ENCODE measurements around the gene MAEA.

MAEA gene

GRCh38 chr4:1373892-1374705 is 84.4 kb downstream of the MAEA start:
- no peaks in the 10 kb centered on the region for H3K4me1 ChIP-seq (ENCODE audit: control insufficient read depth in 2 of 2, insufficient read depth in 2 of 2, low read length in 2 of 2)
- no peak overlapping the region for H3K4me3 ChIP-seq (ENCODE audit: low read length in 2 of 2)
- H3K9ac ChIP-seq (ENCODE audit: low read depth in 1 of 2, low read length in 2 of 2), result no peak overlapping the region
- H3K9me3 ChIP-seq (ENCODE audit: control insufficient read depth in 2 of 2, low read length in 2 of 2), result no peaks in the 10 kb centered on the region
- peaks cover 17 to 23% of the 10 kb centered on the region in 2 donors for H3K36me3 ChIP-seq (ENCODE audit: control insufficient read depth in 2 of 2, insufficient read depth in 2 of 2, low read length in 2 of 2)
- H3K27ac ChIP-seq (ENCODE audit: low read depth in 2 of 2, low read length in 2 of 2), result no peak overlapping the region
- no peaks in the 10 kb centered on the region for H3K27me3 ChIP-seq (ENCODE audit: control insufficient read depth in 2 of 2, insufficient read depth in 2 of 2, low read length in 2 of 2)

- Histone ChIP-seq H3K36me3 (ENCODE audit: control insufficient read depth in 2 of 2, insufficient read depth in 2 of 2, low read length in 2 of 2) (peaks cover 17 to 23% of the 10 kb centered on the region in 2 donors), H3K27me3 (ENCODE audit: control insufficient read depth in 2 of 2, insufficient read depth in 2 of 2, low read length in 2 of 2) (no peaks in the 10 kb centered on the region), H3K4me3 (ENCODE audit: low read length in 2 of 2) (no peak overlapping the region), H3K4me1 (ENCODE audit: control insufficient read depth in 2 of 2, insufficient read depth in 2 of 2, low read length in 2 of 2) (no peaks in the 10 kb centered on the region), H3K9me3 (ENCODE audit: control insufficient read depth in 2 of 2, low read length in 2 of 2) (no peaks in the 10 kb centered on the region), H3K27ac (ENCODE audit: low read depth in 2 of 2, low read length in 2 of 2) (no peak overlapping the region), H3K9ac (ENCODE audit: low read depth in 1 of 2, low read length in 2 of 2) (no peak overlapping the region)
These were observed 85.0 kb downstream of the MAEA start for GRCh38 chr4:1374706-1375045.

DNA sequence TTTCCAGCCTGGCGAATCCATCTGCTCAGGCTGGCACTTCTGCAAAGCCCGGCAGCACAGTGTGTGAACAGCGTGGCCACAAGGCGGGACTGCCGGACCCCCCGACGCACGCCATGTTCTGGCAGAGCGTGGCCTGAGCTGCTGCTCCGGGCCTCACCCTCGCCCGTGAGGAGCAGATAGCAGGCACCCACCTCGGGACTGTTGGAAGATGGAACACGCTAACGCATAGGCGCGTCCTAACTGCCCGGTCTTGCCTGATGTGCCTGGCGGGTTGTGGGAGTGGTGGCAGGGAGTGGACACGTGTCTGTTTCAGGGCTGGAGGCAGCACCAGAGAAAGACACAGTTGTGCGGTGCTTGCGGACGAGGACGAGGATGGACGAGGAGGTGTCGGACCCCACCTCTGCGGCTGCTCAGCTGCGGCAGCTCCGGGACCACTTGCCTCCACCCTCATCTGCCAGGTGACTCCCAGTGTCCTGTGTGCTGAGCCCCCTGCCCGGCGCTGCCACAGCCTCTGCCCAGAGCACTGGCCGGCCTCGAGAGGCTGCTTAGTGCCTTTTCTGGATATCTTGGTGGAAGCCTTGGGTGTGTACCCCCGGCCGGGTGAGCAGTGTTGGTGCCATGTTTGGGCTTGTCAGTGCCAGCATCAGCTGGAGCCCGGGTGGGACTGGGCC is 85.5 kb downstream of the MAEA start:
- Histone ChIP-seq H3K27me3 (ENCODE audit: control insufficient read depth in 2 of 2, insufficient read depth in 2 of 2, low read length in 2 of 2) (no peaks in the 10 kb centered on the region), H3K4me1 (ENCODE audit: control insufficient read depth in 2 of 2, insufficient read depth in 2 of 2, low read length in 2 of 2) (no peaks in the 10 kb centered on the region), H3K36me3 (ENCODE audit: control insufficient read depth in 2 of 2, insufficient read depth in 2 of 2, low read length in 2 of 2) (peaks cover 17 to 23% of the 10 kb centered on the region in 2 donors), H3K27ac (ENCODE audit: low read depth in 2 of 2, low read length in 2 of 2) (no peak overlapping the region), H3K9me3 (ENCODE audit: control insufficient read depth in 2 of 2, low read length in 2 of 2) (no peaks in the 10 kb centered on the region), H3K9ac (ENCODE audit: low read depth in 1 of 2, low read length in 2 of 2) (no peak overlapping the region), H3K4me3 (ENCODE audit: low read length in 2 of 2) (no peak overlapping the region)

DNA sequence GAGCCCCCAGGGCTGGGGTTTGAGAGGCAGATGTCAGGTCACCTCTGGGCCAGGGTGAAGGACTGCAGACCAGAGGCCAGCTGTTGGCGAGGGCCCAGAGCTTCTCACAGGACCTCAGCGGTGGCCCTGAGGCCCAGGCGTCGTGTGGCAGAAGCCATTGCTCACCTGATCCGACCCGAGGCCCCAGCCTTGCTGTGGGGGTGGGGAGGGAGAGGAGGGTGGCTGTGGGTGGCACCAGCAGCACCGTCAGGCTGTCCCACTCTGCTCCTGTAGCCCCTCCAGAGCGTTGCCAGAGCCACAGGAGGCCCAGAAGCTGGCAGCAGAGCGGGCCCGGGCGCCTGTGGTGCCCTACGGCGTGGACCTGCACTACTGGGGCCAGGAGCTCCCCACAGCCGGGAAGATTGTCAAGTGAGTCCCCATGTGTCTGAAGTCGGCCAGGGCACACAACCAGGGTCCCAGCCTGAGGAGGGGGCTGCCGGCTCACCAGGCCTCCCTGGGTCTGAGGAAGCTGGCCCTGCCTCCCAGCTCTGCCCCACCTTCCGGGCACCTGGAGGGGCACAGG is 86.2 kb downstream of the MAEA start:
- Histone ChIP-seq H3K9ac (ENCODE audit: low read depth in 1 of 2, low read length in 2 of 2) (no peak overlapping the region), H3K4me1 (ENCODE audit: control insufficient read depth in 2 of 2, insufficient read depth in 2 of 2, low read length in 2 of 2) (no peaks in the 10 kb centered on the region), H3K9me3 (ENCODE audit: control insufficient read depth in 2 of 2, low read length in 2 of 2) (no peaks in the 10 kb centered on the region), H3K4me3 (ENCODE audit: low read length in 2 of 2) (no peak overlapping the region), H3K36me3 (ENCODE audit: control insufficient read depth in 2 of 2, insufficient read depth in 2 of 2, low read length in 2 of 2) (peaks cover 13 to 23% of the 10 kb centered on the region in 2 donors), H3K27ac (ENCODE audit: low read depth in 2 of 2, low read length in 2 of 2) (no peak overlapping the region), H3K27me3 (ENCODE audit: control insufficient read depth in 2 of 2, insufficient read depth in 2 of 2, low read length in 2 of 2) (no peaks in the 10 kb centered on the region)

GRCh38 chr4:1376391-1376840 is 86.7 kb downstream of the MAEA start:
- Histone ChIP-seq H3K36me3 (ENCODE audit: control insufficient read depth in 2 of 2, insufficient read depth in 2 of 2, low read length in 2 of 2) (peaks cover 8 to 19% of the 10 kb centered on the region in 2 donors), H3K4me3 (ENCODE audit: low read length in 2 of 2) (no peak overlapping the region), H3K27me3 (ENCODE audit: control insufficient read depth in 2 of 2, insufficient read depth in 2 of 2, low read length in 2 of 2) (no peaks in the 10 kb centered on the region), H3K9me3 (ENCODE audit: control insufficient read depth in 2 of 2, low read length in 2 of 2) (no peaks in the 10 kb centered on the region), H3K4me1 (ENCODE audit: control insufficient read depth in 2 of 2, insufficient read depth in 2 of 2, low read length in 2 of 2) (no peaks in the 10 kb centered on the region), H3K9ac (ENCODE audit: low read depth in 1 of 2, low read length in 2 of 2) (no peak overlapping the region), H3K27ac (ENCODE audit: low read depth in 2 of 2, low read length in 2 of 2) (no peak overlapping the region)

- Histone ChIP-seq H3K27me3 (ENCODE audit: control insufficient read depth in 2 of 2, insufficient read depth in 2 of 2, low read length in 2 of 2) (no peaks in the 10 kb centered on the region), H3K9ac (ENCODE audit: low read depth in 1 of 2, low read length in 2 of 2) (no peak overlapping the region), H3K9me3 (ENCODE audit: control insufficient read depth in 2 of 2, low read length in 2 of 2) (no peaks in the 10 kb centered on the region), H3K36me3 (ENCODE audit: control insufficient read depth in 2 of 2, insufficient read depth in 2 of 2, low read length in 2 of 2) (peaks cover 5 to 14% of the 10 kb centered on the region in 2 donors), H3K4me1 (ENCODE audit: control insufficient read depth in 2 of 2, insufficient read depth in 2 of 2, low read length in 2 of 2) (no peaks in the 10 kb centered on the region), H3K27ac (ENCODE audit: low read depth in 2 of 2, low read length in 2 of 2) (no peak overlapping the region), H3K4me3 (ENCODE audit: low read length in 2 of 2) (no peak overlapping the region)
These were observed 87.3 kb downstream of the MAEA start for GRCh38 chr4:1376841-1377605.

DNA sequence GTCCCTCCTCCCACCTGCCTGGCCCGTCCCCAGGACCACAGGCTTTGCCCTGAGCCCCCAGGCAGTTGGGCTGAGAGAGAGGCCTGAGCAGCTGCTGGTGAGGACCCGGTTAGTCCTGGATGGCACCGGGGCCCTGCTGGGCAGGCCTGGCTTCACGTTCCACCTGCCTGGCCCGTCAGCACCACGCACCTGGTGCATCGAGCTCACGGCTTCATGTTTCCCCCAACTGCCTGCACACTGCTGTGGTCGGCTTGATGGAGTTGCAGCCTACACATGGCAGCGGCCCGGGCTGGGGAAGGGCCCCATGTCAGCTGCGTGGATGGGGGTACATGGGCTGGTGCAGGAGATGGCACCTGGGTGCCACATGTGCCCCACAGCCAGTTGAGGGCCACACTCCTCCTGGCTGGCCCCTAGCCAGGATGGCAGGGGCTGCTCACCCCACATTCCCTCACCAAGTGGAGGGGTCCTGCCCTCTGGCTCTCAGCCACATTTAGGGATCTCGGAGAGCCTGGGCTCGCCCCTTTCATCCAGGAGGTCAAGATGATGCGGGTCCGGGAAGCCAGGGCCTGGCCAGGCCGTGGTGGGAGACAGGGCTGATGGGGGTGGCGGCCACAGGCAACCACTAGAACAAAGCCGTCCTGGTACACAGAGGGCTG is 88.0 kb downstream of the MAEA start:
- Histone ChIP-seq H3K9ac (ENCODE audit: low read depth in 1 of 2, low read length in 2 of 2) (no peak overlapping the region), H3K4me1 (ENCODE audit: control insufficient read depth in 2 of 2, insufficient read depth in 2 of 2, low read length in 2 of 2) (no peaks in the 10 kb centered on the region), H3K9me3 (ENCODE audit: control insufficient read depth in 2 of 2, low read length in 2 of 2) (no peaks in the 10 kb centered on the region), H3K4me3 (ENCODE audit: low read length in 2 of 2) (no peak overlapping the region), H3K36me3 (ENCODE audit: control insufficient read depth in 2 of 2, insufficient read depth in 2 of 2, low read length in 2 of 2) (peaks cover 5 to 7% of the 10 kb centered on the region in 2 donors), H3K27ac (ENCODE audit: low read depth in 2 of 2, low read length in 2 of 2) (no peak overlapping the region), H3K27me3 (ENCODE audit: control insufficient read depth in 2 of 2, insufficient read depth in 2 of 2, low read length in 2 of 2) (no peaks in the 10 kb centered on the region)

DNA sequence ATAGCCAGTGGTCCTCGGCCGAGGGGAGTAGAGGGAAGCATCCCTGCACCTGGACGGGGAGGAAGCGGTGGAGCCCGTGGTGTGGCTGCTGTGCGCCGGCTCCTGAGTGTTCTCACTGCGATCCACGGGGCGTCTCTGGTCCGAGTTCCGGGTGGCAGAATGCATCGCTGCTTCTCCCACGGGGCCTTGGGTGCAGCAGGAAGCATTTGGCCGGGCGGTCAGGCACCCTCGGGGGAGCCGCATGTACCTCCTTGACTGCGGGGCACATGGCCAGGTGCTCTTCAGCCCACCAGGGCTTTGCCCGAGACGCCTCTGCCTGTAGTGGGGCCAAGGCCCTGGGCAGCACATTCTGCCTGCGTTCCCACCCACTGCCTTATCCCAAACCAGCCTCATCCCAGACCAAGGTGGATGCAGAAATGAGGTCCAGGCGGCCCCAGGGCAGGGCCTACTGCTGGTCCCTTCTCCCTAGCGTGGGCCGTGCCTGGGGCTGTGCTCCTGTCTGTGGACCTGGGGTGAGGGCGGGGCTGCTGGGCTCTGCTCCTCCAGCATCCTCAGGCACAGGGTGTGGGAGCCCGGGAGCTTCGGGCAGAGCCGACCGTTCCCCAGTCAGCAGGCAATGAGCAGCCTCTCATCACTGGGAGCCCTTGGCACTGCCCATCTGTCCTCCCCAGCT is 89.0 kb downstream of the MAEA start:
- no peaks in the 10 kb centered on the region for H3K4me1 ChIP-seq (ENCODE audit: control insufficient read depth in 2 of 2, insufficient read depth in 2 of 2, low read length in 2 of 2)
- no peak overlapping the region for H3K27ac ChIP-seq (ENCODE audit: low read depth in 2 of 2, low read length in 2 of 2)
- no peak overlapping the region for H3K4me3 ChIP-seq (ENCODE audit: low read length in 2 of 2)
- no peaks in the 10 kb centered on the region for H3K27me3 ChIP-seq (ENCODE audit: control insufficient read depth in 2 of 2, insufficient read depth in 2 of 2, low read length in 2 of 2)
- no peak overlapping the region for H3K9ac ChIP-seq (ENCODE audit: low read depth in 1 of 2, low read length in 2 of 2)
- peaks cover 3 to 9% of the 10 kb centered on the region in 2 donors for H3K36me3 ChIP-seq (ENCODE audit: control insufficient read depth in 2 of 2, insufficient read depth in 2 of 2, low read length in 2 of 2)
- no peaks in the 10 kb centered on the region for H3K9me3 ChIP-seq (ENCODE audit: control insufficient read depth in 2 of 2, low read length in 2 of 2)

DNA sequence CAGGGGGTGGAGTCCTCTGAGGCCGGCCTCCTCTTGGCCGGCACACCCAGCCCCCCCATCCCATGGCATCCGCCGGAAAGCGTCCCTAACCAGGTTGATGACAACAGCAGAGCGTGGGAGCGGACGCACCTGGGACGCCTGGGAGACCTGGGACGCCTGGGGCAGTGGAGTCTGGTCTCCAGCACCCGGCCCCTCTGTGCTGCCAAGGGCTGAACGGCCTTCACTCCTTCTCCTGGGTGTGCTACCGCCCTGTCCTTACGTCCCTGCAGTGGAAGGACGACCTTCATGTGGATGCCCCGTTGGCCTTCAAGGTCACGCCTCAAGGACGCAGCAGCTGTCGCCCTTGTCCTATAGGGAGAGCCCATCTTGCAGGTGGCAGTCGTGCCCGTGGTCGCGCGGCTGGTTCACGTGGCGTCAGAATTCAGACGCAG is 89.7 kb downstream of the MAEA start:
- Histone ChIP-seq H3K27me3 (ENCODE audit: control insufficient read depth in 2 of 2, insufficient read depth in 2 of 2, low read length in 2 of 2) (no peaks in the 10 kb centered on the region), H3K27ac (ENCODE audit: low read depth in 2 of 2, low read length in 2 of 2) (no peak overlapping the region), H3K36me3 (ENCODE audit: control insufficient read depth in 2 of 2, insufficient read depth in 2 of 2, low read length in 2 of 2) (peaks cover 5 to 9% of the 10 kb centered on the region in 2 donors), H3K9ac (ENCODE audit: low read depth in 1 of 2, low read length in 2 of 2) (no peak overlapping the region), H3K4me3 (ENCODE audit: low read length in 2 of 2) (no peak overlapping the region), H3K4me1 (ENCODE audit: control insufficient read depth in 2 of 2, insufficient read depth in 2 of 2, low read length in 2 of 2) (no peaks in the 10 kb centered on the region), H3K9me3 (ENCODE audit: control insufficient read depth in 2 of 2, low read length in 2 of 2) (no peaks in the 10 kb centered on the region)

All from mucosa of rectum (tissue), 2 donors.